ENCODE data around the gene BNIP3.

The BNIP3 gene

GRCh38 chr10:131934769-131935168, 47.0 kb downstream of the BNIP3 start:
- peaks cover 10% of the 10 kb centered on the region for H3K9me3 ChIP-seq (ENCODE audit: low read length)
- H3K4me1 ChIP-seq (ENCODE audit: insufficient read depth, low read length): no peaks in the 10 kb centered on the region
- no peaks in the 10 kb centered on the region for H3K27me3 ChIP-seq (ENCODE audit: insufficient read depth, low read length)
- H3K36me3 ChIP-seq (ENCODE audit: insufficient read depth, low read length): peaks cover 40% of the 10 kb centered on the region
- H3K4me3 ChIP-seq (ENCODE audit: low read length): no peak overlapping the region
- no peak overlapping the region for H2AFZ ChIP-seq (ENCODE audit: low read depth, low read length)

- H3K27me3 ChIP-seq (ENCODE audit: insufficient read depth, low read length): no peaks in the 10 kb centered on the region
- H2AFZ ChIP-seq (ENCODE audit: low read depth, low read length): no peak overlapping the region
- H3K9me3 ChIP-seq (ENCODE audit: low read length): peaks cover 14% of the 10 kb centered on the region
- H3K4me3 ChIP-seq (ENCODE audit: low read length): no peak overlapping the region
- peaks cover 42% of the 10 kb centered on the region for H3K36me3 ChIP-seq (ENCODE audit: insufficient read depth, low read length)
- no peaks in the 10 kb centered on the region for H3K4me1 ChIP-seq (ENCODE audit: insufficient read depth, low read length)
Observed at GRCh38 chr10:131933696-131934086, 48.0 kb downstream of the BNIP3 start.

- Histone ChIP-seq H3K36me3 (ENCODE audit: insufficient read depth, low read length) (peaks cover 37% of the 10 kb centered on the region), H3K4me1 (ENCODE audit: insufficient read depth, low read length) (peaks cover 3% of the 10 kb centered on the region), H3K9me3 (ENCODE audit: low read length) (peaks cover 14% of the 10 kb centered on the region), H3K27me3 (ENCODE audit: insufficient read depth, low read length) (no peaks in the 10 kb centered on the region), H2AFZ (ENCODE audit: low read depth, low read length) (no peak overlapping the region), H3K4me3 (ENCODE audit: low read length) (no peak overlapping the region)
Observed at GRCh38 chr10:131933016-131933695, 48.6 kb downstream of the BNIP3 start.

GRCh38 chr10:131931981-131932380, 49.7 kb downstream of the BNIP3 start:
- H2AFZ ChIP-seq (ENCODE audit: low read depth, low read length): no peak overlapping the region
- H3K4me1 ChIP-seq (ENCODE audit: insufficient read depth, low read length): peaks cover 3% of the 10 kb centered on the region
- peaks cover 14% of the 10 kb centered on the region for H3K9me3 ChIP-seq (ENCODE audit: low read length)
- H3K4me3 ChIP-seq (ENCODE audit: low read length): no peak overlapping the region
- H3K27me3 ChIP-seq (ENCODE audit: insufficient read depth, low read length): no peaks in the 10 kb centered on the region
- peaks cover 26% of the 10 kb centered on the region for H3K36me3 ChIP-seq (ENCODE audit: insufficient read depth, low read length)

- Histone ChIP-seq H3K9me3 (ENCODE audit: low read length) (peaks cover 16% of the 10 kb centered on the region), H3K4me1 (ENCODE audit: insufficient read depth, low read length) (peaks cover 3% of the 10 kb centered on the region), H3K36me3 (ENCODE audit: insufficient read depth, low read length) (peaks cover 20% of the 10 kb centered on the region), H3K4me3 (ENCODE audit: low read length) (no peak overlapping the region), H2AFZ (ENCODE audit: low read depth, low read length) (no peak overlapping the region), H3K27me3 (ENCODE audit: insufficient read depth, low read length) (no peaks in the 10 kb centered on the region)
Observed at GRCh38 chr10:131930586-131931330, 51.0 kb downstream of the BNIP3 start.

GRCh38 chr10:131930150-131930549, 51.6 kb downstream of the BNIP3 start:
- no peak overlapping the region for H3K4me3 ChIP-seq (ENCODE audit: low read length)

DNA sequence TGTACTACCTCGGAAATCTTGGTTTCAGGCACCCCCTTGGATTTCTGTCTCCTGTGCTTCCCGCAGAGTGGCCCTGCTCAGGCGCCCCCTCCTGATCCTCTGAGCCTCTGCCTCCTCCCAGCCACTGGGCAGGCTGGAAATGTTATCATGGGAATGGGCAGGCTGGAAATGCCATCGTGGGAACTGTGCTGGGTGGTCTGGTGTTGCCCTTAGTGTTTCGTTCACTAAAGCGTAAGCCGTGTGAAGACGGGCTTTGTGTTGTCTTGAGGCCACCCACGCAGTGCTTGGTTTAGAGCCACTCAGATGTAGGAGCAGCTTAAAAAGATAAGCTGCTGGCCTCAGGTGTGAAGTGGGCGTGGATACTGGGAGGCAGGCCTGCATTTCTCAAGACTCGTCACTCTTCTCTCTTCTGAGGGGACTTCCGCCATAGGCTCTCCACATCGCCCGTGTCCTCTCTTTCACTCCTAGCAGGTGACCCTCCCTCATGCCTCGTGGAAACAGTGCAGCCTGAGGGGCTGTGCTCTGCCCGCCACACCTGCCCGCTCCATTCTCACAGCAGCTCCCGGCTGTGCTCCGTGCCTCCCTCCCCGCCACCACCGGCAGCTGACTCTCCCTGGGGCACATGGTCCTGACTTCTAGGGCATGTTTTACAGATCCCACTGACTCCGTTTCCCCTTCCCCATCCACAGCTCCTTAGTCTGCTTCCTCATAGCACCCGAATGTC, 52.4 kb downstream of the BNIP3 start:
- peaks cover 20% of the 10 kb centered on the region for H3K9me3 ChIP-seq (ENCODE audit: low read length)
- no peak overlapping the region for H3K4me3 ChIP-seq (ENCODE audit: low read length)
- peaks cover 3% of the 10 kb centered on the region for H3K4me1 ChIP-seq (ENCODE audit: insufficient read depth, low read length)
- H2AFZ ChIP-seq (ENCODE audit: low read depth, low read length): no peak overlapping the region
- H3K27me3 ChIP-seq (ENCODE audit: insufficient read depth, low read length): no peaks in the 10 kb centered on the region
- peaks cover 7% of the 10 kb centered on the region for H3K36me3 ChIP-seq (ENCODE audit: insufficient read depth, low read length)

More at GRCh38 chr10:131930150-131930549, 51.6 kb downstream of the BNIP3 start:
- Histone ChIP-seq H3K9me3 (ENCODE audit: low read length) (peaks cover 18% of the 10 kb centered on the region), H3K4me1 (ENCODE audit: insufficient read depth, low read length) (peaks cover 3% of the 10 kb centered on the region), H2AFZ (ENCODE audit: low read depth, low read length) (no peak overlapping the region), H3K36me3 (ENCODE audit: insufficient read depth, low read length) (peaks cover 15% of the 10 kb centered on the region), H3K27me3 (ENCODE audit: insufficient read depth, low read length) (no peaks in the 10 kb centered on the region)

DNA sequence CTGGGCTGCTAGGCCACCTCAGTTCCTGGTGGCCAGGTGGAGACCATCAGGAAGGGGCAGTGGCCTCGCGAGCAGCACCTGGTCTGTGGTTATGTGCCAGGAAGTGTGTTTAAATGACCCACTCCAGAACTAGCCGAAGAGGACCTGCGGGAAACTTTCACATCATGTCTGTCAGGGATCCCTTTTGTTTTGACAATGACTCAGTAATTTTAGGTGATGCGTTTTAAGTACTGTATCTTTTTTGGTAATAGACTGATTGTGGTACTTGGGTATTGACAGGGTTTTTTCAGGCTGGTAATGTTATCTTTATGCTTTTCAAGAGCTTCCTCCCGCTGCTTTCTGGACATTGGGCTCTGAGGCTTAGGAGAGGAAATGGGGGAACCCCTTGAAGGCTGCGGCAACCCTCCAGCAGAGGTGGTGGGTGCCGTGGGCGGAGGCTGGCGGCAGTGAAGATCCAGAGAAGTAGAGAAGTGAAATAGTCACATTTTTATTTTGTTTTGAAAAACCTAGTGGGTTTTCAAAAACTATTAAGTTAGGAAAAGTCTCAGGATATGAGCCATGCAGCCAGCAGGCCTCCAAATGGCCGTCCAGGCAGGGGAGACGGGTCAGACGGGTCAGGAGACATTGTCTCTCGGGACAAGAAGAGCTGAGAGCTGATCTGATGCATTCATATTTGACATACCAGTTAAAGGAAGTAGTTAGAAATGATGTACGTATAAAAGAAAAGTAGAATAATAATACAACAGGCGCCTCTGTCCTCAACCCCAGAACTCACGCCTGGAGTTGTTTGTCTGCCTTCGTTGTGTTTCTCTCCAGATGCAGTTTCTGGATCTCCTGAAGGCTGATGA, 53.3 kb downstream of the BNIP3 start:
- peaks cover 5% of the 10 kb centered on the region for H3K36me3 ChIP-seq (ENCODE audit: insufficient read depth, low read length)
- H3K9me3 ChIP-seq (ENCODE audit: low read length): peaks cover 20% of the 10 kb centered on the region
- no peaks in the 10 kb centered on the region for H3K27me3 ChIP-seq (ENCODE audit: insufficient read depth, low read length)
- H3K4me1 ChIP-seq (ENCODE audit: insufficient read depth, low read length): peaks cover 3% of the 10 kb centered on the region
- H2AFZ ChIP-seq (ENCODE audit: low read depth, low read length): no peak overlapping the region
- H3K4me3 ChIP-seq (ENCODE audit: low read length): no peak overlapping the region

- Histone ChIP-seq H3K36me3 (ENCODE audit: insufficient read depth, low read length) (peaks cover 5% of the 10 kb centered on the region), H3K4me1 (ENCODE audit: insufficient read depth, low read length) (peaks cover 3% of the 10 kb centered on the region), H2AFZ (ENCODE audit: low read depth, low read length) (no peak overlapping the region), H3K4me3 (ENCODE audit: low read length) (no peak overlapping the region), H3K27me3 (ENCODE audit: insufficient read depth, low read length) (no peaks in the 10 kb centered on the region), H3K9me3 (ENCODE audit: low read length) (peaks cover 15% of the 10 kb centered on the region)
Observed at GRCh38 chr10:131926743-131927595, 54.8 kb downstream of the BNIP3 start.

DNA sequence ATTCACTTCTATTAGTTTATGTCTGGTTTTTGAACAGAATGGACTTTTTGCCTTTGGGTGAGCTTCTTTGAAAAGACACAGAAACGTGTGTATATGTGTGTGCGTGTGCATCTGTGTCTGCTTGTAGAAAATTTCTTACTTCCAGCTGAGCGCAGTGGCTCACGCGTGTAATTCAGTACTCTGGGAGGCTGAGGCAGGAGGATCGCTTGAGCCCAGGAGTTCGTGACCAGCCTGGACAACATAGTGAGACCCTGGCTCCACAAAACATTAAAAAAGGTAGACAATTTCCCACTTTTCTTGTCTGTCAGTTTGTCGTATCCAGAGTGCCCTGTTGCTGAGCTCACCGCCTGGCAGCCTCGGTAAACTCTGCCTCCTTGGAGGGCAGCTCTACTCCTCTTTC, 55.5 kb downstream of the BNIP3 start:
- Histone ChIP-seq H3K4me1 (ENCODE audit: insufficient read depth, low read length) (peaks cover 8% of the 10 kb centered on the region), H3K9me3 (ENCODE audit: low read length) (peaks cover 14% of the 10 kb centered on the region), H3K4me3 (ENCODE audit: low read length) (no peak overlapping the region), H2AFZ (ENCODE audit: low read depth, low read length) (no peak overlapping the region), H3K27me3 (ENCODE audit: insufficient read depth, low read length) (no peaks in the 10 kb centered on the region), H3K36me3 (ENCODE audit: insufficient read depth, low read length) (peaks cover 5% of the 10 kb centered on the region)

DNA sequence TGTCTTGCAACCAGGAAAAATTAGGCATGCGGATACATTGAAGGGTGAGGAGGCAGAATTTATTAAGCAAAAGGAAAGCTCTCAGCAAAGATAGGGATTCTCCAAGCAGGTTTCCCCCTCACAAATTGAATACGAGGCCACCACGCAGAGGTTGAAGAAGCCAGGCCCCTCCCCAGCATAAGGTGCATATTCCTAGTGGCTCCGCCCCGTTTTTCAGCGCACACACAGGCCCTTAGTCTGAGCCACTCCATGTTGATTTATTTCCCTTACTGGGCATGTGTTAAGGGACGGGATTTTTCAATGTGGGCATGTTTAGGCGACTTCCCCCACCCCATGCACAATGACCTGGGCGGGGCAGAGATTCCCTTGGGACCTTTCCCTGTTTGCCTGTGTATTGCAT, 56.0 kb downstream of the BNIP3 start:
- Histone ChIP-seq H3K27me3 (ENCODE audit: insufficient read depth, low read length) (no peaks in the 10 kb centered on the region), H3K9me3 (ENCODE audit: low read length) (peaks cover 11% of the 10 kb centered on the region), H3K4me1 (ENCODE audit: insufficient read depth, low read length) (peaks cover 11% of the 10 kb centered on the region), H2AFZ (ENCODE audit: low read depth, low read length) (no peak overlapping the region), H3K36me3 (ENCODE audit: insufficient read depth, low read length) (peaks cover 5% of the 10 kb centered on the region), H3K4me3 (ENCODE audit: low read length) (no peak overlapping the region)

Measured in neuron (in vitro differentiated cells).